ENCODE measurements around the gene PTPN20.
A peak's percentile ranks its signal among the peaks of the same experiment; 100 is the strongest.
"Not testable (repeated sequence)": the region's sequence is repeated elsewhere in the genome, so short reads cannot be mapped to it uniquely, and the experiment has no call there.

PTPN20 gene

GRCh38 chr10:46911144-46911876, at the start of gene PTPN20:
TSS of gene PTPN20 (plus strand) at chr10:46911428. CDS start at chr10:46932500, 21,072 bp downstream.
- DNase-seq: peak; percentile 53

- not testable (repeated sequence) for DNase-seq
Observed at GRCh38 chr10:46869716-46870115, 41.5 kb upstream of the PTPN20 start.

GRCh38 chr10:46871583-46871982, 39.6 kb upstream of the PTPN20 start:
- not testable (repeated sequence) for DNase-seq

GRCh38 chr10:46875304-46875703, 35.9 kb upstream of the PTPN20 start:
- DNase-seq: not testable (repeated sequence)

- DNase-seq: not testable (repeated sequence)
Observed at GRCh38 chr10:46876773-46877172, 34.5 kb upstream of the PTPN20 start.

- DNase-seq: not testable (repeated sequence)
Observed at GRCh38 chr10:46878761-46879160, 32.5 kb upstream of the PTPN20 start.

- DNase-seq: not testable (repeated sequence)
Observed at GRCh38 chr10:46890813-46891611, 20.2 kb upstream of the PTPN20 start.

GRCh38 chr10:46896762-46897692, 14.2 kb upstream of the PTPN20 start:
- DNase-seq: not testable (repeated sequence)

- DNase-seq: not testable (repeated sequence)
Observed at GRCh38 chr10:46901247-46901646, 10.0 kb upstream of the PTPN20 start.

GRCh38 chr10:46903874-46904273, 7.4 kb upstream of the PTPN20 start:
- DNase-seq: not testable (repeated sequence)

GRCh38 chr10:46906359-46906758, 4.9 kb upstream of the PTPN20 start:
- not testable (repeated sequence) for DNase-seq

- not testable (repeated sequence) for DNase-seq
Observed at GRCh38 chr10:46907185-46908117, 3.8 kb upstream of the PTPN20 start.

GRCh38 chr10:46922498-46922897, 11.3 kb downstream of the PTPN20 start:
- not testable (repeated sequence) for DNase-seq

GRCh38 chr10:46925156-46925555, 13.9 kb downstream of the PTPN20 start:
- DNase-seq: not testable (repeated sequence)

GRCh38 chr10:46925853-46926252, 14.6 kb downstream of the PTPN20 start:
- DNase-seq: not testable (repeated sequence)

GRCh38 chr10:46928810-46929209, 17.6 kb downstream of the PTPN20 start:
- DNase-seq: not testable (repeated sequence)

GRCh38 chr10:46932383-46932782, 21.2 kb downstream of the PTPN20 start:
- DNase-seq: not testable (repeated sequence)

GRCh38 chr10:46941091-46941490, 29.9 kb downstream of the PTPN20 start:
- DNase-seq: not testable (repeated sequence)

GRCh38 chr10:46948687-46949518, 37.7 kb downstream of the PTPN20 start:
- not testable (repeated sequence) for DNase-seq

GRCh38 chr10:46952540-46952939, 41.3 kb downstream of the PTPN20 start:
- not testable (repeated sequence) for DNase-seq
